ENCODE data around the gene IFITM5.
"Not testable (repeated sequence)": the region's sequence is repeated elsewhere in the genome, so short reads cannot be mapped to it uniquely, and the experiment has no call there.

The IFITM5 gene

GRCh38 chr11:327581-327923, 28.2 kb upstream of the IFITM5 start:
- DNase-seq, result no peak

DNA sequence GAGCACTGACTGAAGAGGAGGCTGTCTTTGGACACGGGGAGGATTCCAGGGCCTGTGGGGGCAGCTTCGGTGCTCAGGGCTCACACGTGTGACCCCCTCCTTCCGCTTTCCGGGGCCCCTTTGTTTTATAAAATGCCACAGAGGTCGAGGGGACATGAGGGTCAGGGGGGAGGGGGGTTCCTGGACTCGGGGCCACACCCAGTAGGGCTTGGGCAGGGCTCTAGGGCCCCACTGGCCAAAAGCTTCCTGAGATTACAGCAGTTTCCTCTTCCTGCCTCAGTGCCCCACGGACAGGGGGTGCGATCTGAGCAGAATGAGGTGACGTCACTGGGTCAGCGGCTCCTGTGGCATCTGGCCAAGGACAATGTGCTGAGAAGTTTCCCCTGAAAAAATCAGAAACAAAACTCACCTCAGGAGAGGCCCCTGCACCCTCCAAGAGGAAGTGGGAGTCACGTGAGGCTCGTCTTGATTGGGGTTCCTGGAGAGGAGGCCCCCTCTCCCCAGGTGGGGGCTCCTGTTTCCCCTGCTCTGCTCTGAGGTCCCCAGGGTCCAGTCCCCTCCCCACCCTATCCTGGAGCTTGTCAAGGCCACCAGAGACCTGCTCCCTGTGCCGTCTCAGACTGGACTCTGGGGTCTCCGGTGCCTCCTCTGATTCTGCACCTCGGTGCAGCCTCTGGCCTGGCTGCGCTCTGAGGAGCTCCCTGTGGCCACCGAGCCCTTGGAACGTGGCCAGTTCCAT, 27.7 kb upstream of the IFITM5 start:
- peak; percentile 55 to 61 for DNase-seq

- DNase-seq, result no peak
Observed at GRCh38 chr11:326592-326841, 27.2 kb upstream of the IFITM5 start.

- no peak for DNase-seq
Observed at GRCh38 chr11:325796-326591, 26.7 kb upstream of the IFITM5 start.

- not testable (repeated sequence) for DNase-seq
Observed at GRCh38 chr11:324593-325517, 25.5 kb upstream of the IFITM5 start.

GRCh38 chr11:324156-324555, 24.8 kb upstream of the IFITM5 start:
- no peak for DNase-seq

- DNase-seq, result not testable (repeated sequence)
Observed at GRCh38 chr11:319888-320273, 20.6 kb upstream of the IFITM5 start.

DNA sequence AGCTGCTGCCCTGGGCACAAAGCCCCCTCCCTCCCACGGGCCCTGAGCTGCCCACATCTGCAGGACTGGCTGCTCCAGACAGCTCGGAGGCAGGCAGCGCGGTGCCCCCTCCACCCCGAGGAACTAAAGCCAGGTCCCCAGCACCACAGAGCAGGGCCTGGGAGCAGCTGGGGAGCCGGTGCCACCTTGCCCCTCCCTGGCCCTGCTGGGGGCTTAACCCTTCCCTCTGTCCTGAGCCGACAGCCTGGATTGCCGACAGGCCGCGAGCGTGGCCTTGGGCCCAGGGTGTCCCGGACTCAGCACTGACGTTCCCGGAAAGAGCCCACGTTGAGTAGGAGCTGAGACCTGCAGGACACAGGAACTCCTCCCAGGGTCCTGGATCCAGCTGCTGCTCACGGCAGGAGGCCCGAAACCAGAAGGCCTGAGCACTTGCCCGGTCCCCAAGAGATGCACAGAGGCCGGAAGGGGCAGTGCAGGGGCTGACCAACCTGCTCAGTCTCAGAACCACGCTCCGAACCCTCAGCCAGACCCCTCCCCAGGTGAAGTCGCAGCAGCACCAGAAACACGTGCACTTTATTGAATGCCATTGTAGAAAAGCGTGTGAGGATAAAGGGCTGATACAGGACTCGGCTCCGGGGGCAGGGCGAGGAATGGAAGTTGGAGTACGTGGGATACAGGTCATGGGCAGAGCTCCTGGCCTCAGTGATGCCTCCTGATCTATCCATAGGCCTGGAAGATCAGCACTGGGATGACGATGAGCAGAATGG, 20.0 kb upstream of the IFITM5 start:
- not testable (repeated sequence) for DNase-seq

GRCh38 chr11:318405-319120, 19.2 kb upstream of the IFITM5 start:
- not testable (repeated sequence) for DNase-seq

DNA sequence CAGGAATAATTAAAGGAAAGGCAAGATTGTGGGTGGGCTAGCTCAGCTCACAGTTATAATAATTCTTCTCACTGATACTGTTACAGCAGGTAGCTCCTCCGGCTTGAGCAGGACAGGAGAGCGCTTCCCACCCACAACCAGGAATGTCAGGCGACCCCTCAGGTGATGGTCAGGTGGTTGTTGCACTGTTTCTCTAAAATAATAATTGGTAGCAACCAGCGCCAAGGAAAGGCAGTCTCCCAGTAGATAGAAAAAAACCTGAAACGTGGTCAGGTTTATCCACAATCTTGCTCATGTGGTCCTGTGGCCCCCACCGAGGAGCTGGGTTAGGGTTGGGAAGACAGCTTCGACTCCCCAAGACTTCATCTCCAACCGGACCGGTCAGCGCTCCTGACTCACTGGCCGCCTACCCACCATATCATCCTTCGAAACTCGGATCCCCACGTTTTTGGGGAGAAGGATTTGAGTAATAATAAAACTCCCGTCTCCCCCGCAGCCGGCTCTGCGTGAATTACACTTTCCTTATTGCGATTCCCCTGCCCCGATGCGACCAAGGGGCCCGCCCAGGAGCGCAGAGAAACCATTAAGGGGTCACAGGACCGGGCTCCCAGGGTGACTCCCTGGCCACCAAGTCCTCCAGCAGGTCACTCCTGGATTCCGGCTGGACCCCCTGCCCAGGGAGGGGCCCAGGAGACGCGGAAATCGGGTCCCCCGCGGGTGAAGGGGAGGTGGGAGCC, 18.5 kb upstream of the IFITM5 start:
- DNase-seq, result not testable (repeated sequence)

DNA sequence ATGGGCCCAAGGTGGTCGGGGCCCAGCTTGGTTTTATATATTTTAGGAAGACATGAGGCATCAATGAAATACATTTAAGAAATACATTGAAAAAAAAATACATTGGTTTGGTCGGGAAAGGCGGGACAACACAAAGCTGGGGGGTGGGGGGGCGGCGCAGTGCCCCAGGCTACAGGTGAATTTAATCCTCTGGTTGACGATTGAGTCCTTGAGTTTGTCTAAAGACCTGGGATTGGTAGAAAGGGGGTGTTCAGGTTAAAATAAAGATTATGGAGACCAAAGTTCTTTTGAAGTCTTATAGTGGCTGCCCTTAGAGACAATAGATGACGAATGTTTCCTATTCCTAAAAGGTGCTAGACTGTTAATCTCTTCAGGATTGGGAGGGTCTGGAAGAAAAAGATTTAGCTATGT, 17.6 kb upstream of the IFITM5 start:
- no peak for DNase-seq

DNA sequence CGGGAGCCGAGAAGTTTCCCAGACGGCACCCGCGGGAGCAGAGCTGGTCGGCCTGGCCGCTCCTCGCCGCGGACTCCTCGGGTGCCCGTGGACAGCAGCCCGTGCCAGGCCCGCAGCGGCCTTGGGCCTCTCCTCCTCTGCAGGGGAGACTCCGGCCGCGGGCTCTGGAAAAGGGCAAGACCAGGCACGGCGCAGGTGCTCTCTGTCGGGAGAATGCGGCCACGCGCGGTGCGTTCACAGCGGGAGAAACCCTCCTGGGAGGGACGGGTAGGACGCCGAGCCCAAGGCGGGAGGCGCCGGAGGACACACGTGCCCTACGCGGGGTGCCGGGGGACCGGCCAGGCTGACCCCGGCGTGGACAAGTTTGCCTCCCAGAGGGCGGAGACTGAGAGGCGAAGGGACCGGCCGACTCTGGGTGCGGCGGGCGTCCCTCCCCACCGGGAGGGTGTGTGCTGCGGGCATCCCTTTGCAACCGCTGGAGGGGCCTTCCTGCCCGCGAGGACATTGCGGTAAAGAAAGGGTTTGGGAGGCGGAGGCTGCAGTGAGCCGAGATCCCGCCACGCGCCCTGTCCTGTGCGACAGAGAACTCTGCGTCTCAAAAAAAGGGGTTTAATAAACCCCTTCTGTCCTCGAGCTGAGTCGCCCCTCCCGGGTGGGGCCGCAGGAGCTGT, 16.8 kb upstream of the IFITM5 start:
- no peak for DNase-seq

DNA sequence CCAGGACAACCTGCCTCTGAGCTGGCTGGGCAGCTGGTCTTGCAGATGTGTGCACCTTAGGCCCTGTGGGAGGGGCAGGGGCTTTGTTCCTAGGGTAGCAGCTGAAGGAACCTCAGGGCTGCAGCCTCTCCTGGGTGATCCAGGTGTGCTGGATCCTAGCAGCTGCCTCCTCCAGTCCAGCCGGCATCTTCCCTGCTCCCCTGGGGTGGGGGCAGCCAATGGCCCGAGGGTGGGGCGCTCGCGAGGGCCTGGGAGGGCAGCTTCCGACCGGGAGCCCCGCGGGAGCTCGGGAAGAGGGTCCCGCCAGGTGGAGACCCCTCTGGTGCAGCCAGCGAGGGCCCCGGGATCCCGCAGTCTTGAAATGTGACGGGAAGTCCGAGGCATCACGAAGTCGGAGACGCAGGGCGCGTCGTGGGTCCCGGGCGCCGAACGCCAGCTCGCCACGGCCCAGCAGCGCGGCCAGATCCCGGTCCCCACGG, 16.2 kb upstream of the IFITM5 start:
- no peak for DNase-seq

GRCh38 chr11:315051-315481, 15.7 kb upstream of the IFITM5 start:
- DNase-seq, result no peak

DNA sequence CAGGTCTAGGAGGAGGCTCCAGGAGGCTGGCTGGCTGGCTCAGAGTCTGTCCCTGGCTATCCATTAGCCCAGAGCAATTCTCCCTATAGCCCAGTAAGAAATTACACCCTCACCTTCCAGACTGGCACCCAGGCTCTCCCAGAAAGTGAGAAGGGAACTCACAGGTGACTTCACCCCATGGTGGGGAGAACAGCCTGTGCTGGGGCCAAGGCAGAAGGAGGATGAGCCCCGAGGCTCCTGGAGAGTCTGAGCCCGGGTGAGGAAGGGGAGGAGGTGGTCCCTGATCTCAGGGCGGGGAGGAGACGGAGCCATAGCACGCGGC, 15.2 kb upstream of the IFITM5 start:
- not testable (repeated sequence) for DNase-seq

- DNase-seq, result peak; percentile 95
Observed at GRCh38 chr11:313787-314553, 14.6 kb upstream of the IFITM5 start, which contains the start of gene IFITM1. Gene IFITM1, plus strand, starts transcription at chr11:314040. Its CDS starts 131 bp downstream, at chr11:314171.

- no peak for DNase-seq
Observed at GRCh38 chr11:313304-313786, 14.0 kb upstream of the IFITM5 start.

DNA sequence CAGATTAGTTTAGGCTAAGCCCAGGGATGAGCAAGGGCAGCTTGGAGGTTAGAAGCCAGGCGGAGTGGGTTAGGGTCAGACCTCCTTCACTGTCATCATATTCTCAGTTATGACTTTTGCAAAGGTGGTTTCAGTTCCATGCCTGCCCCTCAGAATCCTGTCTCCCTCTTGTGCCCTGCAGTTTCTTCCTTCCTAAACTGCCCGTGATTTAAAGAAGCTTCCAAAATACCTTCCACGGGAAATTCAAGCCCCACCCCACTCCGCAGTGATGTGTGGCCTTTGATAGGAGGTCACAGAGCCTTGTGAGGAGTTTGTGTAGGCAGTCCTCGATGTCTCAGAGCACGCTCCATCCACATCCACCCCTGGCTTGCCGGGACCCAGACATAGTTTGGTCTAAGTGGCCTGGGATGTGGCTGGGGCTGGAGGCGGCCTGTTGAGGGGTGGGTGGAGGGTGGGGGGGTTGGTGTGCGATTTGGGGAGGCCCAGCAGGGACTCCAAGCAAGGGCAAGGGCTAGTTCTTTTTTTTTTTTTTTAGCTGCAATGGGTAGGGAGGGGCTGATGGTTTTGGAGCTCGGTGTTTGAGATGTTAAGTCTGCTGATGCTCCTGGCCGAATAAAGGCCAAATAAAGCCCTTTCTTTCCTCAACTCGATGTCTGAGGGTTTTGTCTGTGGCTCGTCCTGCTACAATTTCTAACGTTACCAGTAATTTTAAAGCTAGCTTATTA, 12.9 kb upstream of the IFITM5 start:
- no peak for DNase-seq
